HepG2 (cell line): Measurements from ENCODE around the gene SGSM1. TPM values are rescaled to one million over a fixed set of nuclear protein-coding genes. Genes with fewer than 3 reads are reported as not detected.
A peak's percentile ranks its signal among the peaks of the same experiment; 100 is the strongest.

Experiments
- ATAC-seq: fragments of 200-7000 bp; cut with Tn5 transposase; 3 replicates; pipeline ENCODE4 v1.9.1; 2020; ENCODE audit warnings: mild to moderate bottlenecking, moderate library complexity
- BruUV-seq: library from RNA; stranded (reverse); fragments of 400-500 nt; replicated peaks from 2 replicates; lab custom pipeline; 2021; lab: Mats Ljungman, UMichigan
- CTCF ChIA-PET: fragments of 300-600 bp; formaldehyde crosslinking; extraction: SDS; loops from one replicate; lab custom pipeline; 2021; ENCODE audit warnings: low total read pairs, inconsistent platforms, low intra/inter-chr PET ratio; lab: Yijun Ruan, JAX
- POLR2A ChIA-PET: fragments of 350-600 bp; sonication (Branson Sonifier 250); formaldehyde crosslinking; loops from one replicate; lab custom pipeline; 2020; ENCODE audit warnings: antibody characterized with exemption, inconsistent platforms; lab: Yijun Ruan, JAX
- DNase-seq: peaks from one replicate; pipeline ENCODE4 v3.0.0-alpha.2; 2015; ENCODE audit warnings: low spot score
- FAIRE-seq: peaks from 3 replicates; lab custom pipeline; 2011; peaks lifted over from hg19 to GRCh38; lab: Jason Lieb, UNC
- H2AFZ ChIP-seq: one replicate; pipeline ENCODE4 v1.6.1; 2011; ENCODE audit warnings: low read length, inconsistent platforms
- H3K27ac ChIP-seq: fragments of 300-600 bp; 3 replicates; pipeline ENCODE4 v1.8.0; 2011; ENCODE audit warnings: mixed run types, mild to moderate bottlenecking, mixed read lengths, low read length, inconsistent platforms; ENCODE audit not compliant: insufficient read depth; ENCODE audit errors: extremely low read length
- H3K27me3 ChIP-seq, 2 experiments: fragments of 200-600 bp in 1 of 2; 2 replicates in 1 of 2; 3 replicates in 1 of 2; pipeline versions ENCODE4 v1.6.0 to v1.8.0; 2011; ENCODE audit warnings: low read length in 2 of 2, mild to moderate bottlenecking in 2 of 2, moderate library complexity in 2 of 2, inconsistent platforms in 1 of 2; ENCODE audit not compliant: insufficient read depth in 2 of 2, control insufficient read depth in 1 of 2
- H3K36me3 ChIP-seq, 2 experiments: fragments of 200-600 bp in 1 of 2; replicated peaks in 1 of 2; 2 replicates in 1 of 2; 3 replicates in 1 of 2; pipeline versions ENCODE4 v1.5.1 to v1.8.0; 2011; ENCODE audit warnings: low read length in 2 of 2, inconsistent platforms in 1 of 2; ENCODE audit not compliant: insufficient read depth in 2 of 2, control insufficient read depth in 1 of 2
- H3K4me1 ChIP-seq: 2 replicates; pipeline ENCODE4 v1.5.1; 2012; ENCODE audit warnings: low read length, inconsistent platforms; ENCODE audit not compliant: insufficient read depth
- H3K4me2 ChIP-seq: 2 replicates; pipeline ENCODE4 v1.6.0; 2011; ENCODE audit warnings: low read depth, low read length, inconsistent platforms
- H3K4me3 ChIP-seq, 3 experiments: fragments of 200-600 bp in 1 of 3; sonication (generic), shearing (Covaris generic) in 1 of 3; replicated peaks in 1 of 3; 2 replicates each; pipeline ENCODE4 v1.5.1; 2011 to 2016; ENCODE audit warnings: low read length in 3 of 3, inconsistent platforms in 2 of 3, low read depth in 2 of 3, mild to moderate bottlenecking in 2 of 3, control low read depth in 1 of 3, mixed read lengths in 1 of 3; ENCODE audit not compliant: insufficient read depth in 1 of 3
- H3K79me2 ChIP-seq: one replicate; pipeline ENCODE4 v1.6.1; 2011; ENCODE audit warnings: low read length, inconsistent platforms; ENCODE audit not compliant: insufficient read depth
- H3K9ac ChIP-seq: 2 replicates; pipeline ENCODE4 v1.6.0; 2011; ENCODE audit warnings: mild to moderate bottlenecking, low read depth, low read length, inconsistent platforms; ENCODE audit not compliant: insufficient read depth
- H3K9me3 ChIP-seq: 2 replicates; pipeline ENCODE4 v1.5.1; 2012; ENCODE audit warnings: mild to moderate bottlenecking, low read length
- H4K20me1 ChIP-seq: 2 replicates; pipeline ENCODE4 v1.6.0; 2011; ENCODE audit warnings: inconsistent platforms, mild to moderate bottlenecking, low read length, moderate library complexity; ENCODE audit not compliant: insufficient read depth
- BCL6 ChIP-seq: IDR thresholded peaks from 2 replicates; pipeline ENCODE4 v1.6.1; 2016; ENCODE audit warnings: missing genetic modification reagents, missing compliant biosample characterization
- EZH2 ChIP-seq: conservative IDR thresholded peaks from 2 replicates; pipeline ENCODE4 v1.6.1; 2012; ENCODE audit warnings: mild to moderate bottlenecking, low read depth, low read length, moderate library complexity
- HMG20B ChIP-seq: conservative IDR thresholded peaks from 2 replicates; pipeline ENCODE4 v1.6.1; 2016; ENCODE audit warnings: missing genetic modification reagents, missing compliant biosample characterization
- HNF4A ChIP-seq: sonication (generic); formaldehyde crosslinking; IDR thresholded peaks from 2 replicates; pipeline ENCODE4 v1.4.0; 2020; ENCODE audit warnings: missing genetic modification reagents
- NONO ChIP-seq, 2 experiments: fragments of 450-650 bp in 1 of 2; sonication (generic) in 1 of 2; formaldehyde crosslinking in 1 of 2; IDR thresholded peaks in 1 of 2; conservative IDR thresholded peaks in 1 of 2; 2 replicates each; pipeline versions ENCODE4 v1.6.1 to v1.8.0; 2017 to 2022; ENCODE audit warnings: mild to moderate bottlenecking in 1 of 2, missing genetic modification reagents in 1 of 2, moderate library complexity in 1 of 2
- NR2F6 ChIP-seq, 2 experiments: IDR thresholded peaks; 2 replicates each; pipeline ENCODE4 v1.6.1; 2016; ENCODE audit warnings: antibody characterized with exemption in 1 of 2, mild to moderate bottlenecking in 1 of 2
- REST ChIP-seq, 2 experiments: IDR thresholded peaks; 2 replicates each; pipeline ENCODE4 v1.6.1; 2011 to 2012; ENCODE audit warnings: low read length in 2 of 2, borderline replicate concordance in 1 of 2, low read depth in 1 of 2, mild to moderate bottlenecking in 1 of 2, moderate library complexity in 1 of 2
- SP5 ChIP-seq: IDR thresholded peaks from 2 replicates; pipeline ENCODE4 v1.6.1; 2016; ENCODE audit warnings: low read depth, borderline replicate concordance
- ZNF850 ChIP-seq: sonication (generic); formaldehyde crosslinking; conservative IDR thresholded peaks from 2 replicates; pipeline ENCODE4 v1.9.0; 2021; ENCODE audit warnings: mild to moderate bottlenecking, missing genetic modification reagents
- WGBS: methylation state at CpG from one replicate; pipeline ENCODE4 v1.1.6; 2017; ENCODE audit warnings: low lambda C conversion rate; 5-methylcytosine and 5-hydroxymethylcytosine counted together
- in situ Hi-C: cut with HindIII; loops from 2 replicates; pipeline ENCODE4 v1.10.0; 2017; ENCODE audit warnings: low pct_unique_long_range_greater_than_20kb; ENCODE audit not compliant: extremely low pct_ligation_motif_present
- intact Hi-C: fragments of 100-400 bp; cut with micrococcal nuclease; formaldehyde crosslinking; loops from one replicate; pipeline ENCODE4 v1.10.0; 2022; ENCODE audit not compliant: unreplicated experiment
- polyA plus RNA-seq, 8 experiments: library from polyadenylated mRNA; depleted of rRNA in 3 of 8; stranded (reverse) in 7 of 8; unstranded in 1 of 8; fragments of >200 nt; fragmentation: Illumina TruSeq in 4 of 8; extraction: Trizol in 4 of 8; gene quantifications; 2 replicates each; pipeline versions ENCODE4 v1.2.1 to v1.2.3, GENCODE V29; 2011 to 2016; ENCODE audit warnings: low read depth in 4 of 8, missing spikeins in 1 of 8, mixed read lengths in 1 of 8; ENCODE audit not compliant: insufficient read depth in 1 of 8
- total RNA-seq, 5 experiments: library from RNA; depleted of rRNA; stranded (reverse); fragments of >200 nt; fragmentation: Illumina TruSeq; extraction: Trizol; gene quantifications; 2 replicates each; pipeline ENCODE4 v1.2.3, GENCODE V29; 2016; ENCODE audit warnings: low read depth in 1 of 5
- TF ChIP-seq, protein P1 (sequence below): sonication (generic); formaldehyde crosslinking; conservative IDR thresholded peaks from 2 replicates; pipeline ENCODE4 v1.4.0; 2020; ENCODE audit warnings: mild to moderate bottlenecking, missing genetic modification reagents, moderate library complexity
- TF ChIP-seq, protein P2 (sequence below): sonication (generic); formaldehyde crosslinking; IDR thresholded peaks from 2 replicates; pipeline ENCODE4 v1.4.0; 2020; ENCODE audit warnings: mild to moderate bottlenecking, missing genetic modification reagents

The SGSM1 gene
- total and polyA plus RNA-seq, 2 of the 13 experiments (the other 11 are each of a cell fraction or from before 2014, with no cell fraction given), result 0.07 TPM; not detected in 1

DNA sequence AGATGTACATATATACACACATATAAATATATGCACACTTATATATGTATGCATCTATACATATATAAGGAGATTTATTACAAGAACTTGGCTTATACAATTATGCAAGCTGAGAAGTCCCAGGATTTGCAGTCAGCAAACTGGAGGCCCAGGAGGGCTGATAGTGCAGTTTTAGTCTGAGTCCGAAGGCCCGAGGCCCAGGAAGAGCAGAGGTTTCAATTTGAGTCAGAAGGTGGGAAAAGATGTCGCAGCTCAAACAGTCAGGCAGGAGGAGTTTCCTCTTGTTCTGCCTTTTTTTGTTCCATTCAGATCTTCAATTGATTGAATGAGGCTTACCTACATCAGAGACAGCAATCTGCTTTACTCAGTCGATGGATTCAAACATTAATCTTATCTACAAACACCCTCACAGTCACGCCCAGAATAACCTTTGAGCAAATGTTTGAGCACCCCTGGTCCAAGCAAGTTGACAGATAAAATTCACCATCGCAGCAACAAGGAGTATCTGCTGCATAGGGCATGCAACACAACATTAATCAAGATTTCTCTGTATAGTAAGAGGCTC, 4.0 kb upstream of the SGSM1 start:
- no peak overlapping the region for H3K9ac ChIP-seq
- H4K20me1 ChIP-seq, result no peaks in the 10 kb centered on the region
- POLR2A ChIA-PET, result no interaction called here
- no peaks in the 10 kb centered on the region for H3K79me2 ChIP-seq
- DNase-seq, result peak; percentile 53
- no TSS peak for BruUV-seq
- FAIRE-seq, result peak; percentile 47
- no peaks in the 10 kb centered on the region for H3K36me3 ChIP-seq
- no peak overlapping the region for H2AFZ ChIP-seq
- peaks cover 13% of the 10 kb centered on the region for H3K4me1 ChIP-seq
- no peak overlapping the region for H3K4me3 ChIP-seq
- CTCF ChIA-PET, result no interaction called here
- peak; percentile 10; the same call in 2 of the 3 replicates for ATAC-seq
- no peak overlapping the region for H3K27ac ChIP-seq
- in situ Hi-C loops, result no loop called here
- H3K27me3 ChIP-seq, result peaks cover 0 to 13% of the 10 kb centered on the region in 2 experiments; a peak in 2 of 5 replicates
- no peaks in the 10 kb centered on the region for H3K9me3 ChIP-seq
- H3K4me2 ChIP-seq, result 0 out of 2 replicates have a peak overlapping the region, but pooled peaks have one; percentile 4
- WGBS, result under 1% methylated on average over 6 of the region's 6 CpGs
- intact Hi-C loops, result no loop called here
- TF ChIP-seq, protein P1, sequence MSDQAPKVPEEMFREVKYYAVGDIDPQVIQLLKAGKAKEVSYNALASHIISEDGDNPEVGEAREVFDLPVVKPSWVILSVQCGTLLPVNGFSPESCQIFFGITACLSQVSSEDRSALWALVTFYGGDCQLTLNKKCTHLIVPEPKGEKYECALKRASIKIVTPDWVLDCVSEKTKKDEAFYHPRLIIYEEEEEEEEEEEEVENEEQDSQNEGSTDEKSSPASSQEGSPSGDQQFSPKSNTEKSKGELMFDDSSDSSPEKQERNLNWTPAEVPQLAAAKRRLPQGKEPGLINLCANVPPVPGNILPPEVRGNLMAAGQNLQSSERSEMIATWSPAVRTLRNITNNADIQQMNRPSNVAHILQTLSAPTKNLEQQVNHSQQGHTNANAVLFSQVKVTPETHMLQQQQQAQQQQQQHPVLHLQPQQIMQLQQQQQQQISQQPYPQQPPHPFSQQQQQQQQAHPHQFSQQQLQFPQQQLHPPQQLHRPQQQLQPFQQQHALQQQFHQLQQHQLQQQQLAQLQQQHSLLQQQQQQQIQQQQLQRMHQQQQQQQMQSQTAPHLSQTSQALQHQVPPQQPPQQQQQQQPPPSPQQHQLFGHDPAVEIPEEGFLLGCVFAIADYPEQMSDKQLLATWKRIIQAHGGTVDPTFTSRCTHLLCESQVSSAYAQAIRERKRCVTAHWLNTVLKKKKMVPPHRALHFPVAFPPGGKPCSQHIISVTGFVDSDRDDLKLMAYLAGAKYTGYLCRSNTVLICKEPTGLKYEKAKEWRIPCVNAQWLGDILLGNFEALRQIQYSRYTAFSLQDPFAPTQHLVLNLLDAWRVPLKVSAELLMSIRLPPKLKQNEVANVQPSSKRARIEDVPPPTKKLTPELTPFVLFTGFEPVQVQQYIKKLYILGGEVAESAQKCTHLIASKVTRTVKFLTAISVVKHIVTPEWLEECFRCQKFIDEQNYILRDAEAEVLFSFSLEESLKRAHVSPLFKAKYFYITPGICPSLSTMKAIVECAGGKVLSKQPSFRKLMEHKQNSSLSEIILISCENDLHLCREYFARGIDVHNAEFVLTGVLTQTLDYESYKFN (CRISPR knock-in tag), result 0 out of 2 replicates have a peak, but pooled peaks have one; percentile 23
- TF ChIP-seq HMG20B (0 out of 2 replicates have a peak, but pooled peaks have one; percentile 38), NONO (IDR thresholded peaks at IDR 0.05) (no peak), NONO (CRISPR knock-in tag; conservative IDR thresholded peaks at IDR 0.05) (no peak), EZH2 (no peak), REST (IDR thresholded peaks at IDR 0.05; ENCODE audit: borderline replicate concordance in 1 of 2, low read depth in 1 of 2, low read length in 2 of 2) (0 out of 4 replicates have a peak, but pooled peaks of 1 of the 2 experiments have one; percentile 6), HNF4A (peak; percentile 45), SP5 (CRISPR knock-in tag) (peak; percentile 66), ZNF850 (0 out of 2 replicates have a peak, but pooled peaks have one; percentile 1), NR2F6 (IDR thresholded peaks at IDR 0.05) (peak; percentile 23; the same call in 1 of the 2 replicates), NR2F6 (CRISPR knock-in tag; IDR thresholded peaks at IDR 0.05) (no peak), BCL6 (CRISPR knock-in tag) (peak; percentile 66)
- TF ChIP-seq, protein P2, sequence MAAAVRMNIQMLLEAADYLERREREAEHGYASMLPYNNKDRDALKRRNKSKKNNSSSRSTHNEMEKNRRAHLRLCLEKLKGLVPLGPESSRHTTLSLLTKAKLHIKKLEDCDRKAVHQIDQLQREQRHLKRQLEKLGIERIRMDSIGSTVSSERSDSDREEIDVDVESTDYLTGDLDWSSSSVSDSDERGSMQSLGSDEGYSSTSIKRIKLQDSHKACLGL (CRISPR knock-in tag), result no peak
